DND-41 (cell line): ENCODE measurements around the gene DCPS.

Source experiments
- CTCF ChIP-seq: IDR thresholded peaks from 2 replicates; pipeline ENCODE4 v1.5.1; 2012; ENCODE audit warnings: borderline replicate concordance, low read length, moderate library complexity, mild to moderate bottlenecking; ENCODE audit not compliant: poor library complexity, severe bottlenecking; ENCODE audit errors: extremely low read depth
- EZH2 ChIP-seq: IDR thresholded peaks from 3 replicates; pipeline ENCODE4 v1.6.1; 2012; ENCODE audit warnings: borderline replicate concordance, low read depth, mild to moderate bottlenecking, moderate library complexity, low read length, inconsistent platforms; ENCODE audit not compliant: severe bottlenecking

- no peak for TF ChIP-seq CTCF
- no peak for TF ChIP-seq EZH2
These were observed 36.1 kb downstream of the DCPS start for GRCh38 chr11:126339863-126340434.
